ENCODE data around the gene PTPRD. TPM values are rescaled to one million over a fixed set of nuclear protein-coding genes. Genes with fewer than 3 reads are reported as not detected.

The PTPRD gene
- total RNA-seq, 1 experiment from 2014 or later, result not detected

- H3K9me3 ChIP-seq (ENCODE audit: low read depth, low read length, poor library complexity, severe bottlenecking), result no peaks in the 10 kb centered on the region
- ChIA-PET POLR2A (ENCODE audit: low non-redundant PET) (no interaction called here), CTCF (no interaction called here)
- intact Hi-C loops (cut with micrococcal nuclease; ENCODE audit: unreplicated experiment), result no loop called here
- DNase-seq (ENCODE audit: low spot score), result no peak
- H3K27ac ChIP-seq (ENCODE audit: low read depth, low read length, poor library complexity, severe bottlenecking), result no peak overlapping the region
- TF ChIP-seq, protein P1, sequence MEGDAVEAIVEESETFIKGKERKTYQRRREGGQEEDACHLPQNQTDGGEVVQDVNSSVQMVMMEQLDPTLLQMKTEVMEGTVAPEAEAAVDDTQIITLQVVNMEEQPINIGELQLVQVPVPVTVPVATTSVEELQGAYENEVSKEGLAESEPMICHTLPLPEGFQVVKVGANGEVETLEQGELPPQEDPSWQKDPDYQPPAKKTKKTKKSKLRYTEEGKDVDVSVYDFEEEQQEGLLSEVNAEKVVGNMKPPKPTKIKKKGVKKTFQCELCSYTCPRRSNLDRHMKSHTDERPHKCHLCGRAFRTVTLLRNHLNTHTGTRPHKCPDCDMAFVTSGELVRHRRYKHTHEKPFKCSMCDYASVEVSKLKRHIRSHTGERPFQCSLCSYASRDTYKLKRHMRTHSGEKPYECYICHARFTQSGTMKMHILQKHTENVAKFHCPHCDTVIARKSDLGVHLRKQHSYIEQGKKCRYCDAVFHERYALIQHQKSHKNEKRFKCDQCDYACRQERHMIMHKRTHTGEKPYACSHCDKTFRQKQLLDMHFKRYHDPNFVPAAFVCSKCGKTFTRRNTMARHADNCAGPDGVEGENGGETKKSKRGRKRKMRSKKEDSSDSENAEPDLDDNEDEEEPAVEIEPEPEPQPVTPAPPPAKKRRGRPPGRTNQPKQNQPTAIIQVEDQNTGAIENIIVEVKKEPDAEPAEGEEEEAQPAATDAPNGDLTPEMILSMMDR (conservative IDR thresholded peaks at IDR 0.05; ENCODE audit: low read depth, low read length), result no peak
- TF ChIP-seq EZH2 (IDR thresholded peaks at IDR 0.05; ENCODE audit: borderline replicate concordance, low read depth, low read length, poor library complexity, severe bottlenecking), result no peak
- H3K4me3 ChIP-seq (ENCODE audit: low read depth, low read length, poor library complexity, severe bottlenecking), result no peak overlapping the region
- H3K4me1 ChIP-seq (ENCODE audit: insufficient read depth, low read length, poor library complexity, severe bottlenecking), result no peaks in the 10 kb centered on the region
- no TSS peak for BruUV-seq (replicated peaks)
- no peaks in the 10 kb centered on the region for H3K36me3 ChIP-seq (ENCODE audit: insufficient read depth, low read length, poor library complexity, severe bottlenecking)
- peaks cover 44% of the 10 kb centered on the region for H3K27me3 ChIP-seq (replicated peaks; ENCODE audit: insufficient read depth, low read depth, low read length, poor library complexity)
These were observed 1952.4 kb downstream of the PTPRD start for GRCh38 chr9:8660383-8660782.

GRCh38 chr9:8659108-8659507 is 1953.7 kb downstream of the PTPRD start:
- H3K9me3 ChIP-seq (ENCODE audit: low read depth, low read length, poor library complexity, severe bottlenecking), result no peaks in the 10 kb centered on the region
- intact Hi-C loops (cut with micrococcal nuclease; ENCODE audit: unreplicated experiment), result no loop called here
- H3K4me3 ChIP-seq (ENCODE audit: low read depth, low read length, poor library complexity, severe bottlenecking), result no peak overlapping the region
- TF ChIP-seq EZH2 (IDR thresholded peaks at IDR 0.05; ENCODE audit: borderline replicate concordance, low read depth, low read length, poor library complexity, severe bottlenecking), result no peak
- TF ChIP-seq, protein P1 (conservative IDR thresholded peaks at IDR 0.05; ENCODE audit: low read depth, low read length), result no peak
- ChIA-PET CTCF (no interaction called here), POLR2A (ENCODE audit: low non-redundant PET) (no interaction called here)
- no peaks in the 10 kb centered on the region for H3K4me1 ChIP-seq (ENCODE audit: insufficient read depth, low read length, poor library complexity, severe bottlenecking)
- H3K36me3 ChIP-seq (ENCODE audit: insufficient read depth, low read length, poor library complexity, severe bottlenecking), result no peaks in the 10 kb centered on the region
- H3K27me3 ChIP-seq (replicated peaks; ENCODE audit: insufficient read depth, low read depth, low read length, poor library complexity), result peaks cover 40% of the 10 kb centered on the region
- no peak for DNase-seq (ENCODE audit: low spot score)
- no peak overlapping the region for H3K27ac ChIP-seq (ENCODE audit: low read depth, low read length, poor library complexity, severe bottlenecking)
- no TSS peak for BruUV-seq (replicated peaks)

- H3K4me3 ChIP-seq (ENCODE audit: low read depth, low read length, poor library complexity, severe bottlenecking), result no peak overlapping the region
- no TSS peak for BruUV-seq (replicated peaks)
- no peaks in the 10 kb centered on the region for H3K36me3 ChIP-seq (ENCODE audit: insufficient read depth, low read length, poor library complexity, severe bottlenecking)
- ChIA-PET CTCF (no interaction called here), POLR2A (ENCODE audit: low non-redundant PET) (no interaction called here)
- H3K27ac ChIP-seq (ENCODE audit: low read depth, low read length, poor library complexity, severe bottlenecking), result no peak overlapping the region
- no peaks in the 10 kb centered on the region for H3K9me3 ChIP-seq (ENCODE audit: low read depth, low read length, poor library complexity, severe bottlenecking)
- no peak for TF ChIP-seq EZH2 (IDR thresholded peaks at IDR 0.05; ENCODE audit: borderline replicate concordance, low read depth, low read length, poor library complexity, severe bottlenecking)
- TF ChIP-seq, protein P1 (conservative IDR thresholded peaks at IDR 0.05; ENCODE audit: low read depth, low read length), result no peak
- DNase-seq (ENCODE audit: low spot score), result no peak
- no peaks in the 10 kb centered on the region for H3K4me1 ChIP-seq (ENCODE audit: insufficient read depth, low read length, poor library complexity, severe bottlenecking)
- intact Hi-C loops (cut with micrococcal nuclease; ENCODE audit: unreplicated experiment), result no loop called here
- peaks cover 48% of the 10 kb centered on the region for H3K27me3 ChIP-seq (replicated peaks; ENCODE audit: insufficient read depth, low read depth, low read length, poor library complexity)
These were observed 1957.7 kb downstream of the PTPRD start for GRCh38 chr9:8655071-8655470.
